Progenitor cell of endocrine pancreas (in vitro differentiated cells): ENCODE measurements around the gene MTUS2. TPM values are rescaled to one million over a fixed set of nuclear protein-coding genes. Genes with fewer than 3 reads are reported as not detected.

Experiments
- DNase-seq: peaks from one replicate; pipeline ENCODE4 v3.0.0; 2021; ENCODE audit warnings: low spot score; ENCODE audit not compliant: unreplicated experiment
- H3K27ac Mint-ChIP-seq: 2 replicates; pipeline ENCODE4 v1.8.0; 2021; ENCODE audit warnings: mild to moderate bottlenecking, moderate library complexity, mixed read lengths
- H3K27me3 Mint-ChIP-seq: 2 replicates; pipeline ENCODE4 v1.8.0; 2021; ENCODE audit warnings: mixed read lengths
- H3K36me3 Mint-ChIP-seq: 2 replicates; pipeline ENCODE4 v1.8.0; 2022; ENCODE audit warnings: mixed read lengths; ENCODE audit not compliant: insufficient read depth
- H3K4me1 Mint-ChIP-seq: 2 replicates; pipeline ENCODE4 v1.8.0; 2021; ENCODE audit warnings: low read depth, mixed read lengths
- H3K4me3 Mint-ChIP-seq: 2 replicates; pipeline ENCODE4 v1.8.0; 2021; ENCODE audit warnings: low read depth, mild to moderate bottlenecking, moderate library complexity, mixed read lengths
- H3K9me3 Mint-ChIP-seq: 2 replicates; pipeline ENCODE4 v1.8.0; 2021; ENCODE audit warnings: low read depth, mixed read lengths
- total RNA-seq: library from RNA; stranded (reverse); gene quantifications from 2 replicates; pipeline ENCODE4 v1.2.1, GENCODE V29; 2021
- TF ChIP-seq, protein P1 (sequence below): fragments of 200-600 bp; sonication (generic); IDR thresholded peaks from one replicate; pipeline ENCODE4 v1.5.0; 2021; ENCODE audit warnings: antibody characterized with exemption, mild to moderate bottlenecking; ENCODE audit not compliant: unreplicated experiment

MTUS2 gene
- total RNA-seq, 1 donor from 2014 or later: 9.3 TPM

DNA sequence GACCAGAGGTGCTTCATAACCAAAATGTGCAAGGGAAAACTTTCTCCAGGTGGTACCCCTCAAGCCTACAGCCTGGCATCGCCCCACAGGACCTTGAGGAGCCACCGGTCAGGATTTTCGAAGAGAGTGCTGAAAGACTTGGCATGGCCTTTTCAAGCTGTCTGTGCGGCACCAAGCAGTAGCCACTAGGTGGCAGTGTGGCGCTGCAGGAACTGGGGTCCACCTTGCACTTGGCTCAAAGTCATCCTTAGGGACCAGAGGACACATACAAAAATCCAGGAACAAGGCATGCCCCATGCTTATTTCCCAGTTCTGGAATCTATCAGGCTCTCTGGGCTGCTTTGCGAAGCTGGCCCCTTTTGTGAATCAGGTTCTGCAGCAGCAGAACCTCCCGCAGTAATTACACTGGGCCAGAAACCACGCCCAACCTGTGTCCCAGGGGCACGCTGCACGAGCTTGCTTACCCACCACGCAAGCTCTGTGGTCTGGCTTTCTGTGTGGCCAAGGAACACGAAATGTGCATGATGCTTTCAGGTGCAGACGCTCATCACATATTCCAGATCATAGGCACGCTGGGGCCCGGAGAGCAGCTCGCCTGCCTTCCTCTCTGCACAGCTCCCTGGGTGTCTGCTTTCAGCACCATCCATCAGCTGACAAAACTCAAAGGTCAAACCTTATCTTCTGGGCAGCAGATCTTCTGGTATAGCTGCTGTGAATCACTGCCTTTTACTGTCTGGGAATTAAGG is 688.2 kb downstream of the MTUS2 start:
- peaks cover 10% of the 10 kb centered on the region for H3K4me1 Mint-ChIP-seq
- no peaks in the 10 kb centered on the region for H3K9me3 Mint-ChIP-seq
- TF ChIP-seq, protein P1, sequence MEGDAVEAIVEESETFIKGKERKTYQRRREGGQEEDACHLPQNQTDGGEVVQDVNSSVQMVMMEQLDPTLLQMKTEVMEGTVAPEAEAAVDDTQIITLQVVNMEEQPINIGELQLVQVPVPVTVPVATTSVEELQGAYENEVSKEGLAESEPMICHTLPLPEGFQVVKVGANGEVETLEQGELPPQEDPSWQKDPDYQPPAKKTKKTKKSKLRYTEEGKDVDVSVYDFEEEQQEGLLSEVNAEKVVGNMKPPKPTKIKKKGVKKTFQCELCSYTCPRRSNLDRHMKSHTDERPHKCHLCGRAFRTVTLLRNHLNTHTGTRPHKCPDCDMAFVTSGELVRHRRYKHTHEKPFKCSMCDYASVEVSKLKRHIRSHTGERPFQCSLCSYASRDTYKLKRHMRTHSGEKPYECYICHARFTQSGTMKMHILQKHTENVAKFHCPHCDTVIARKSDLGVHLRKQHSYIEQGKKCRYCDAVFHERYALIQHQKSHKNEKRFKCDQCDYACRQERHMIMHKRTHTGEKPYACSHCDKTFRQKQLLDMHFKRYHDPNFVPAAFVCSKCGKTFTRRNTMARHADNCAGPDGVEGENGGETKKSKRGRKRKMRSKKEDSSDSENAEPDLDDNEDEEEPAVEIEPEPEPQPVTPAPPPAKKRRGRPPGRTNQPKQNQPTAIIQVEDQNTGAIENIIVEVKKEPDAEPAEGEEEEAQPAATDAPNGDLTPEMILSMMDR: peak; percentile 97
- H3K4me3 Mint-ChIP-seq: no peak overlapping the region
- peak; percentile 84 for DNase-seq
- H3K36me3 Mint-ChIP-seq: peaks cover 3% of the 10 kb centered on the region
- H3K27me3 Mint-ChIP-seq: peaks cover 11% of the 10 kb centered on the region
- peak overlapping the region; percentile 50 for H3K27ac Mint-ChIP-seq

DNA sequence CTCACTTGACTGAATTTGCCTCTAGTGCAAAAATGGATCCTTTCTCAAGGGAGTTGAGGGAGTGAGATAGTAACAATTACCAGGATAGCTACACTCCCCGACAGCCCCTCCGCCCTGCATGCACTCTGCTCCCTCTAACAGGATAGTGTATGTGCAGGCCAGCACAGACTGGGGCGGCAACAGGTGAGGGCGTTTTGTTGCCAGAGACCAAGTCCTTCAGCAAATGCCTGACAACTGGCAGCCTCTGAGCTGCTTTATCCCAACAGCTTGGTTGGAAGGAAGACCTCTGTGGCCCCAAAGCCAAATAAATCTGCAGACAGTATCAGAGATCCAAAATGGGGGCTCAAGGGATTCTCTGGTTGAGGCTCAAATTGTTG is 688.7 kb downstream of the MTUS2 start:
- Mint-ChIP-seq H3K9me3 (no peaks in the 10 kb centered on the region), H3K27me3 (peaks cover 6% of the 10 kb centered on the region), H3K36me3 (peaks cover 6% of the 10 kb centered on the region), H3K27ac (peak overlapping the region; percentile 50), H3K4me3 (no peak overlapping the region), H3K4me1 (peaks cover 10% of the 10 kb centered on the region)
- TF ChIP-seq, protein P1: no peak
- no peak for DNase-seq

DNA sequence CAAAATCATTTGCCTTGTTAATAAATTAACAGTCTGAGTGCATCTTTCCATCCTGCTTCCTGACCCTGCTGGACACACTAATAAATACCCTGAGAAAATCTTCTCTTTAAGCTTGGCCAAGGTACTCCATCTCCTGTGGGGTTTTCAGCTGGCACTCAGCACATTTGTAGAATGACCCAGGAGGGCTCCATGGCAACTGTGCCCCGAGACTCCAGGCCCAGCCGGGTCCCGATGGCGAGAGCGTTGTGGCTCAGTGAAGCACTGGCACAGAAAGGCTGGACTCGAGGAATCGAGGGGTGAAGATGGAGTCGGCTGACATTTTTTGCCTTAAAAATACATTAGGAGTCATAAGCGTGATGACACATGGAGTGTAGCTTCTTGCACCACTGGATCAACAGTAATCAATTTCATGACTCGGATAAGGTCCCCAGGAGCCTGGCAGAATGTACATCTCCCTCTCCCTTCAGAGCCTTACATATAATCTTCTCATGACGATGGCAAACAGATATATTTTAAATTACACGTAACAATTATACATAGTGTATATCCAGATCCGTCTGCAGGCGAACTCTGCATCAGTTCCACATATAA is 690.0 kb downstream of the MTUS2 start:
- H3K27ac Mint-ChIP-seq: peak overlapping the region; percentile 62
- no peaks in the 10 kb centered on the region for H3K9me3 Mint-ChIP-seq
- TF ChIP-seq, protein P1: no peak
- H3K4me1 Mint-ChIP-seq: peaks cover 10% of the 10 kb centered on the region
- DNase-seq: no peak
- H3K27me3 Mint-ChIP-seq: peaks cover under 1% of the 10 kb centered on the region
- H3K36me3 Mint-ChIP-seq: peaks cover 7% of the 10 kb centered on the region
- H3K4me3 Mint-ChIP-seq: no peak overlapping the region

DNA sequence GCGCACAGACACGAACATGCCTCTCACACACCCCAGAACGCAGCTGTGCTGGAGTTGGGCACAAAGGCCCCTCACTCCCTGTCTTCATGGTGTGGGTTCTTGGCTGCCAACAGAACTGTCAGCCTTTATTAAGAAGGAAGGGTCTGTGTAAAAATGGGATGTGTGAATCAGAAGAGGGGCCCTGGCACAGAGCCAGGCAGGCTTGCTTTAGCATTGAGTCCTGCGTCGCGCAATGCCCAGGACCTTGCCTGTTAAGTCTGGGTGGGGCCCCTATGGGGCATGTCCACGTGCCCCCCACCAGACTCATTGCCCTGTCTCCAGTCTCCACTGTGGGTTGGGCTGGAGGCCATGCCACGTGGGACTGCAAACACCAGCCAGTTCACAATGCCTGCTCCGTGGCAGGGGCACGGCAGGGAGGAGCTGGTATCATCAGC is 690.5 kb downstream of the MTUS2 start:
- no peak for DNase-seq
- H3K4me1 Mint-ChIP-seq: peaks cover 10% of the 10 kb centered on the region
- peaks cover 7% of the 10 kb centered on the region for H3K36me3 Mint-ChIP-seq
- peak overlapping the region; percentile 62 for H3K27ac Mint-ChIP-seq
- H3K4me3 Mint-ChIP-seq: no peak overlapping the region
- TF ChIP-seq, protein P1: no peak
- no peaks in the 10 kb centered on the region for H3K9me3 Mint-ChIP-seq
- no peaks in the 10 kb centered on the region for H3K27me3 Mint-ChIP-seq

DNA sequence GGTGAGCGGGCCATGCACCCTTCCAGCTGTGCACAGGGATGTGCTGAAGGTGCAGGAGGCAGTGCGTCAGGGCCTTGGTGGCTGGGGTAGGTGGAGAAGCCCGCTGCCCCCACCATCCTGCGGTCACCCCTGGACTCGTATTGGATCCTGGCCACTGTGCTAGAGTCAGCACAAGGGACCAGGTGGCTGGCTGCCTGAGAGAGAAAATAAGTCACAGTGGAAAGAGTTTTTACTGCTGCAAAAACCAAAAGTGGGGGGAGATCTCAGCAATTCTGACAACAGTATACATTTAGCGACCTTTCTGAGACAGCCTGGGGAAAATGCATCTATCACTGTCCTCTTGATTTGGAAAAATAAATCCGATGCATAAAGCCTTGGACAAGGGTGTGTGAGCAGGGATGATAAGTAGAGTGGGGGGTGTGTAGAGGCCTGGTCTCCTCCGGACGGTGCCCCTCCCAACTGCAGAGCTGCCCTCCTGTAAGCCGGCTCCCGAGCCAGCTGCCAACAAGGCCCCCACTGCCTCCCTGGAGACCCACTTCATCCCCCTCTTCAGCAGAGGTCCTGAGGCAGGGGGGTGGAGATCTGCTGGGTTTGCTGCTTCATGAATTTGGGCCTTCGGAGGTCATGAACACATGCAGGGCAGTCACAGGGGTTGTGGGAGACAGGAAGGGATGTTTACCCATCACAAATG is 691.1 kb downstream of the MTUS2 start:
- H3K4me3 Mint-ChIP-seq: no peak overlapping the region
- peaks cover 7% of the 10 kb centered on the region for H3K36me3 Mint-ChIP-seq
- peaks cover 10% of the 10 kb centered on the region for H3K4me1 Mint-ChIP-seq
- no peaks in the 10 kb centered on the region for H3K9me3 Mint-ChIP-seq
- H3K27ac Mint-ChIP-seq: peak overlapping the region; percentile 24
- DNase-seq: no peak
- TF ChIP-seq, protein P1: no peak
- H3K27me3 Mint-ChIP-seq: no peaks in the 10 kb centered on the region
